Stomach smooth muscle (tissue), 2 donors: ENCODE measurements around the gene SETD2.
"Not testable (repeated sequence)": the region's sequence is repeated elsewhere in the genome, so short reads cannot be mapped to it uniquely, and the experiment has no call there.

Experiments
- H3K27ac ChIP-seq: one replicate; pipeline ENCODE4 v1.7.0; 2013; ENCODE audit warnings: mild to moderate bottlenecking, low read length, inconsistent platforms
- H3K27me3 ChIP-seq, 2 donors: one replicate each; pipeline ENCODE4 v1.7.0; 2013; ENCODE audit warnings: low read length in 2 of 2; ENCODE audit not compliant: insufficient read depth in 2 of 2, control insufficient read depth in 1 of 2
- H3K36me3 ChIP-seq, 2 donors: one replicate each; pipeline ENCODE4 v1.7.0; 2013; ENCODE audit warnings: low read length in 2 of 2; ENCODE audit not compliant: control insufficient read depth in 2 of 2, insufficient read depth in 2 of 2
- H3K4me1 ChIP-seq: one replicate; pipeline ENCODE4 v1.7.0; 2013; ENCODE audit warnings: low read length; ENCODE audit not compliant: control insufficient read depth, insufficient read depth
- H3K4me3 ChIP-seq, 2 donors: one replicate each; pipeline ENCODE4 v1.7.0; 2013; ENCODE audit warnings: low read length in 2 of 2
- H3K9ac ChIP-seq, 2 donors: one replicate each; pipeline ENCODE4 v1.7.0; 2013; ENCODE audit warnings: low read length in 2 of 2, mild to moderate bottlenecking in 1 of 2
- H3K9me3 ChIP-seq, 2 donors: one replicate each; pipeline ENCODE4 v1.7.0; 2013; ENCODE audit warnings: low read length in 2 of 2; ENCODE audit not compliant: control insufficient read depth in 2 of 2
- donor health status: healthy.
- donor health status: Pancreatic carcinoma.

Gene SETD2

GRCh38 chr3:47070770-47071169, 93.1 kb downstream of the SETD2 start:
- H3K36me3 ChIP-seq, result peaks cover 5 to 9% of the 10 kb centered on the region in 2 donors

GRCh38 chr3:47066259-47066658, 97.7 kb downstream of the SETD2 start:
- H3K36me3 ChIP-seq, result peaks cover 7 to 10% of the 10 kb centered on the region in 2 donors
- not testable (repeated sequence) for H3K27me3 ChIP-seq, H3K9me3 ChIP-seq, H3K9ac ChIP-seq, H3K4me1 ChIP-seq, H3K27ac ChIP-seq, H3K4me3 ChIP-seq

More at GRCh38 chr3:47070770-47071169, 93.1 kb downstream of the SETD2 start:
- Histone ChIP-seq H3K9me3 (no peaks in the 10 kb centered on the region), H3K4me1 (no peaks in the 10 kb centered on the region), H3K27me3 (no peaks in the 10 kb centered on the region), H3K9ac (no peak overlapping the region), H3K27ac (no peak overlapping the region), H3K4me3 (no peak overlapping the region)

GRCh38 chr3:47065681-47066080, 98.2 kb downstream of the SETD2 start:
- Histone ChIP-seq H3K4me1 (no peaks in the 10 kb centered on the region), H3K9ac (no peak overlapping the region), H3K36me3 (peaks cover 6 to 7% of the 10 kb centered on the region in 2 donors), H3K27me3 (no peaks in the 10 kb centered on the region), H3K9me3 (no peaks in the 10 kb centered on the region), H3K27ac (no peak overlapping the region), H3K4me3 (no peak overlapping the region)

GRCh38 chr3:47065058-47065457, 98.9 kb downstream of the SETD2 start:
- Histone ChIP-seq H3K9ac (no peak overlapping the region), H3K4me3 (no peak overlapping the region), H3K27me3 (no peaks in the 10 kb centered on the region), H3K36me3 (peaks cover 6 to 7% of the 10 kb centered on the region in 2 donors), H3K9me3 (no peaks in the 10 kb centered on the region), H3K4me1 (no peaks in the 10 kb centered on the region), H3K27ac (no peak overlapping the region)

- Histone ChIP-seq H3K4me1 (no peaks in the 10 kb centered on the region), H3K9ac (no peak overlapping the region), H3K27me3 (no peaks in the 10 kb centered on the region), H3K27ac (no peak overlapping the region), H3K36me3 (peaks cover 9 to 11% of the 10 kb centered on the region in 2 donors), H3K4me3 (no peak overlapping the region), H3K9me3 (no peaks in the 10 kb centered on the region)
Measured at GRCh38 chr3:47057212-47057671, 106.7 kb downstream of the SETD2 start.

GRCh38 chr3:47056705-47057104, 107.2 kb downstream of the SETD2 start:
- Histone ChIP-seq H3K9ac (no peak overlapping the region), H3K4me1 (no peaks in the 10 kb centered on the region), H3K9me3 (no peaks in the 10 kb centered on the region), H3K4me3 (no peak overlapping the region), H3K36me3 (peaks cover 9 to 14% of the 10 kb centered on the region in 2 donors), H3K27ac (no peak overlapping the region), H3K27me3 (no peaks in the 10 kb centered on the region)

- Histone ChIP-seq H3K9me3 (no peaks in the 10 kb centered on the region), H3K4me3 (no peak overlapping the region), H3K36me3 (peaks cover 9 to 10% of the 10 kb centered on the region in 2 donors), H3K9ac (no peak overlapping the region), H3K27me3 (no peaks in the 10 kb centered on the region), H3K27ac (no peak overlapping the region), H3K4me1 (no peaks in the 10 kb centered on the region)
Measured at GRCh38 chr3:47054412-47054811, 109.5 kb downstream of the SETD2 start.

- Histone ChIP-seq H3K4me3 (no peak overlapping the region), H3K9ac (no peak overlapping the region), H3K36me3 (peaks cover 0 to 3% of the 10 kb centered on the region in 2 donors), H3K27ac (no peak overlapping the region), H3K4me1 (no peaks in the 10 kb centered on the region), H3K9me3 (no peaks in the 10 kb centered on the region), H3K27me3 (no peaks in the 10 kb centered on the region)
Measured at GRCh38 chr3:47047673-47048072, 116.2 kb downstream of the SETD2 start.

GRCh38 chr3:47047069-47047468, 116.8 kb downstream of the SETD2 start:
- H3K9me3 ChIP-seq, result no peaks in the 10 kb centered on the region
- no peak overlapping the region for H3K9ac ChIP-seq
- no peaks in the 10 kb centered on the region for H3K4me1 ChIP-seq
- no peaks in the 10 kb centered on the region for H3K27me3 ChIP-seq
- no peak overlapping the region for H3K4me3 ChIP-seq
- no peak overlapping the region for H3K27ac ChIP-seq
- H3K36me3 ChIP-seq, result peaks cover under 1 to 1% of the 10 kb centered on the region in 2 donors

- Histone ChIP-seq H3K27me3 (no peaks in the 10 kb centered on the region), H3K9ac (no peak overlapping the region), H3K27ac (no peak overlapping the region), H3K9me3 (no peaks in the 10 kb centered on the region), H3K36me3 (peaks cover 16 to 26% of the 10 kb centered on the region in 2 donors), H3K4me3 (no peak overlapping the region), H3K4me1 (no peaks in the 10 kb centered on the region)
Measured at GRCh38 chr3:47042231-47042791, 121.6 kb downstream of the SETD2 start.

- Histone ChIP-seq H3K4me3 (no peak overlapping the region), H3K9ac (no peak overlapping the region), H3K9me3 (no peaks in the 10 kb centered on the region), H3K27me3 (no peaks in the 10 kb centered on the region), H3K27ac (no peak overlapping the region), H3K36me3 (peaks cover 19 to 29% of the 10 kb centered on the region in 2 donors), H3K4me1 (peaks cover 3% of the 10 kb centered on the region)
Measured at GRCh38 chr3:47041114-47041513, 122.8 kb downstream of the SETD2 start.
